ENCODE results near the gene KHK.

The KHK gene

DNA sequence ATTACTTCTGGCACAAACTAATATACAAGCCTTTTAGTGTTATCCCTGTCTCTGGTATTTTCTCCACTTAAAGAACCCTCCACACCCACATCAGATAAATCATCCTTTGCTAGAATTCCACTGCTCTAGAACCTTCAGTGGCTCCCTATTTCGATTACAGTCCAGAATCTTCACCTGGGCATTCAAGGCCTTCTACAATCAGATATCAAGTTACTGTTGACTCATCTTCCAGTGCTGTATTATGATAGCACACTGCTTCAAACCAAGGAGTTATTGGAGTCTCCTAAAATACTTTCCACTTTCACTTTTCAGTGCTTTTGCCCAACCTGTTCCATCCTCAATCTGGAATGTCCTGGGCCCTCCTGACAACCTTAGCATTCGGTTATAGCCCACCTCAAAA is 28.9 kb downstream of the KHK start:
- ChIA-PET POLR2A (no interaction called here), CTCF (interaction anchor here (0.7 kb wide), 1 partner anchor 55 kb away, joined by 6 read pairs; no protein-coding TSS in a partner anchor)
- no peak overlapping the region for H3K4me3 ChIP-seq (ENCODE audit: low read depth, low read length)
- H3K27ac ChIP-seq (ENCODE audit: extremely low read depth, low read depth, low read length): no peak overlapping the region
- no peaks in the 10 kb centered on the region for H3K4me1 ChIP-seq (ENCODE audit: control insufficient read depth, insufficient read depth, low read length)
- H3K36me3 ChIP-seq (ENCODE audit: control insufficient read depth in 2 of 2, insufficient read depth in 1 of 2, low read length in 2 of 2): no peaks in the 10 kb centered on the region
- TF ChIP-seq ZNF426 (tag by site-specific recombination; IDR thresholded peaks at IDR 0.05) (no peak), ZBTB21 (tag by site-specific recombination; IDR thresholded peaks at IDR 0.05) (no peak), PRDM1 (tag by site-specific recombination; IDR thresholded peaks at IDR 0.05) (peak; percentile 28; the same call in 1 of the 2 replicates), ZNF366 (tag by site-specific recombination; conservative IDR thresholded peaks at IDR 0.05) (0 out of 2 replicates have a peak, but pooled peaks have one; percentile 31), BCL11B (tag by site-specific recombination; IDR thresholded peaks at IDR 0.05; ENCODE audit: low read depth) (no peak), ZNF16 (tag by site-specific recombination; IDR thresholded peaks at IDR 0.05; ENCODE audit: low read depth) (peak; percentile 91)
- TF ChIP-seq, protein P1, sequence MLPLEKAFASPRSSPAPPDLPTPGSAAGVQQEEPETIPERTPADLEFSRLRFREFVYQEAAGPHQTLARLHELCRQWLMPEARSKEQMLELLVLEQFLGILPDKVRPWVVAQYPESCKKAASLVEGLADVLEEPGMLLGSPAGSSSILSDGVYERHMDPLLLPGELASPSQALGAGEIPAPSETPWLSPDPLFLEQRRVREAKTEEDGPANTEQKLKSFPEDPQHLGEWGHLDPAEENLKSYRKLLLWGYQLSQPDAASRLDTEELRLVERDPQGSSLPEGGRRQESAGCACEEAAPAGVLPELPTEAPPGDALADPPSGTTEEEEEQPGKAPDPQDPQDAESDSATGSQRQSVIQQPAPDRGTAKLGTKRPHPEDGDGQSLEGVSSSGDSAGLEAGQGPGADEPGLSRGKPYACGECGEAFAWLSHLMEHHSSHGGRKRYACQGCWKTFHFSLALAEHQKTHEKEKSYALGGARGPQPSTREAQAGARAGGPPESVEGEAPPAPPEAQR (tag by site-specific recombination; IDR thresholded peaks at IDR 0.05): no peak
- TF ChIP-seq, protein P2, sequence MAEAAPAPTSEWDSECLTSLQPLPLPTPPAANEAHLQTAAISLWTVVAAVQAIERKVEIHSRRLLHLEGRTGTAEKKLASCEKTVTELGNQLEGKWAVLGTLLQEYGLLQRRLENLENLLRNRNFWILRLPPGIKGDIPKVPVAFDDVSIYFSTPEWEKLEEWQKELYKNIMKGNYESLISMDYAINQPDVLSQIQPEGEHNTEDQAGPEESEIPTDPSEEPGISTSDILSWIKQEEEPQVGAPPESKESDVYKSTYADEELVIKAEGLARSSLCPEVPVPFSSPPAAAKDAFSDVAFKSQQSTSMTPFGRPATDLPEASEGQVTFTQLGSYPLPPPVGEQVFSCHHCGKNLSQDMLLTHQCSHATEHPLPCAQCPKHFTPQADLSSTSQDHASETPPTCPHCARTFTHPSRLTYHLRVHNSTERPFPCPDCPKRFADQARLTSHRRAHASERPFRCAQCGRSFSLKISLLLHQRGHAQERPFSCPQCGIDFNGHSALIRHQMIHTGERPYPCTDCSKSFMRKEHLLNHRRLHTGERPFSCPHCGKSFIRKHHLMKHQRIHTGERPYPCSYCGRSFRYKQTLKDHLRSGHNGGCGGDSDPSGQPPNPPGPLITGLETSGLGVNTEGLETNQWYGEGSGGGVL (tag by site-specific recombination; IDR thresholded peaks at IDR 0.05): peak; percentile 39; the same call in 1 of the 2 replicates
- H3K9me3 ChIP-seq (ENCODE audit: control insufficient read depth, insufficient read depth, low read depth, low read length): no peaks in the 10 kb centered on the region

DNA sequence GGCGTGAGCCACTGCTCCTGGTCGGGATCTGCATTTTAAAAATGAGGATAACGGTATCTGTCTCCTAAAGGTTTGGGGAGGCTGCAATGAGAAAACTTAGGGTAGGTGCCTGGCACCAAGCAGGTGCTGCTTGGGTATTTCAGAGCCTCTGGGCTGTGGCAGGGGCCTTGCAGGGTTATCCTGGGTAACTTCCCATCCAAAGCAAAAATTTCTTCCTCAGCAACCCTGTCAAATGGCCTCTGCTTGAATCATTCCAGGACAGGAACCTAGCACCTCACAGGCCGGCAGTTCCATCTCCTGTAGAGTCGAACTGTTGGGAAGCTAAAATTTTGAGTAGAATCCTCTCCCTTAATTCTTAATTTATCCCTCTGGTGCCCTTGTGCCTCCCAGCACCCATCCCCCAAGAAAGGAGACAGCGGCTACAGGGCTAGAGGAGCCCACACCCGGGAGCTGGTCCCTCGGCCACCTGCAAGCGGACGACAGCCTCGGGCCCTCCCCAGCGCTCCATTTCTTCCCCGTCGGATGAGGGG is 31.5 kb downstream of the KHK start:
- Histone ChIP-seq H3K36me3 (ENCODE audit: control insufficient read depth in 2 of 2, insufficient read depth in 1 of 2, low read length in 2 of 2) (no peaks in the 10 kb centered on the region), H3K9me3 (ENCODE audit: control insufficient read depth, insufficient read depth, low read depth, low read length) (no peaks in the 10 kb centered on the region), H3K4me3 (ENCODE audit: low read depth, low read length) (peak overlapping the region; percentile 34; the same call in 1 of the 2 replicates), H3K4me1 (ENCODE audit: control insufficient read depth, insufficient read depth, low read length) (no peaks in the 10 kb centered on the region), H3K27ac (ENCODE audit: extremely low read depth, low read depth, low read length) (peak overlapping the region; percentile 67; the same call in 1 of the 2 replicates)
- TF ChIP-seq ZNF335 (tag by site-specific recombination; conservative IDR thresholded peaks at IDR 0.05) (peak; percentile 32; the same call in 1 of the 2 replicates), ZBTB17 (tag by site-specific recombination; IDR thresholded peaks at IDR 0.05) (0 out of 2 replicates have a peak, but pooled peaks have one; percentile 17), HOXC10 (CRISPR knock-in tag; IDR thresholded peaks at IDR 0.05) (no peak), ZNF146 (tag by site-specific recombination; IDR thresholded peaks at IDR 0.05) (no peak), ZEB2 (tag by site-specific recombination; IDR thresholded peaks at IDR 0.05) (0 out of 2 replicates have a peak, but pooled peaks have one; percentile 17)
- ChIA-PET POLR2A (no interaction called here), CTCF (interaction anchor here (0.8 kb wide), 1 partner anchor 73 kb away, joined by 3 read pairs; no protein-coding TSS in a partner anchor)

DNA sequence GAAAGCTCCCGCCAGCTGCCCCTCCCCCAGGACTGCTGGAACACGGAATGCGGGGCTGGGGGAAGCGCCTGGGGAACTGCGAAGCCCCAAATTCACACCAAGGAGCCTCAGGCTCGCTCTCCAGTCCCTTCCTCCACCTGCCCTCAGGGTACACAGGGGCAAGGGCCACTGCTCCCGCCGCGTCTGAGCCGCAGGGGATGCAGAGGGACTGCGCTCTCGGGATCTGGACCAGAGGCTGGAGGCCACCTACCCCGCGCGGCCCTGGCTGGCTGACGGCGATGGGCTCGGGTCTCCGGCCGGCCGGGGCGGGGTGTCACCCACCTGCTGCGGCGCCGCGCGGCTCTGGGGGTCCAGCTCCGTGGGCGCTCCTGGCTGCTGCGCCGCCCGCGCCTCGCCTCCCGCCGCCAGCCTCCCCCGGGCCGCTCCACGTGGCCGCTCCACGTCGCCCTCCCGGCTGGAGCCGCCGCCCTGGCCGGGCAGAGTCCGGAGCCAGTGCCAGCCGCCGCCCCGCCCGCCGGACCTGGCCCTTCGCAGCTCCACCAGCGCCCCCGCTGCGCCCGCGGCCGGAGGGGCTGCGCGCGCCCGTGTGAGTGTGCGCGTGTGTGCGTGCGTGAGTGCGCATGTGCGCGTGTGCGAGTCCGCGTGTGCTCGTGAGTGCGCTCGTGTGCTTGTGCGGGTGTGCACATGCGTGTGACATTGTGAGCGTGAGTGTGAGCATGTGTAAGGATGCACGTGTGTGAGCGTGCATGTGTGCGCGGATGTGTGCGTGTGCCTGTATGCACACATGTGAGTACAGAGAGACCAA is 32.2 kb downstream of the KHK start, which contains the start of gene CGREF1:
CGREF1 (minus strand) TSS at position 604 of the 805 bp plus-strand sequence. CDS start 14,762 bp downstream, outside the sequence.
- Histone ChIP-seq H3K4me3 (ENCODE audit: low read depth, low read length) (peak within 1 kb of the TSS; percentile 34), H3K4me1 (ENCODE audit: control insufficient read depth, insufficient read depth, low read length) (no peaks in the 10 kb centered on the region), H3K9me3 (ENCODE audit: control insufficient read depth, insufficient read depth, low read depth, low read length) (no peaks in the 10 kb centered on the region), H3K27ac (ENCODE audit: extremely low read depth, low read depth, low read length) (peak within 1 kb of the TSS; percentile 67; the same call in 1 of the 2 replicates), H3K36me3 (ENCODE audit: control insufficient read depth in 2 of 2, insufficient read depth in 1 of 2, low read length in 2 of 2) (no peaks in the 10 kb centered on the region)
- ChIA-PET POLR2A (no interaction called here), CTCF (interaction anchor here (0.6 to 0.8 kb wide), 2 partner anchors 32 to 73 kb away, joined by 3 read pairs; no protein-coding TSS in a partner anchor)
- TF ChIP-seq ZNF777 (tag by site-specific recombination; IDR thresholded peaks at IDR 0.05; ENCODE audit: borderline replicate concordance) (peak; percentile 49; the same call in 1 of the 2 replicates), ZNF37A (tag by site-specific recombination; IDR thresholded peaks at IDR 0.05) (no peak), ZBTB7A (tag by site-specific recombination; IDR thresholded peaks at IDR 0.05; ENCODE audit: low read depth) (no peak), ZNF292 (tag by site-specific recombination; IDR thresholded peaks at IDR 0.05; ENCODE audit: borderline replicate concordance, low read depth) (no peak), OSR2 (tag by site-specific recombination; IDR thresholded peaks at IDR 0.05) (no peak), GLIS2 (tag by site-specific recombination; IDR thresholded peaks at IDR 0.05) (peak; percentile 59), OVOL3 (tag by site-specific recombination; IDR thresholded peaks at IDR 0.05) (no peak)
- TF ChIP-seq, protein P3, sequence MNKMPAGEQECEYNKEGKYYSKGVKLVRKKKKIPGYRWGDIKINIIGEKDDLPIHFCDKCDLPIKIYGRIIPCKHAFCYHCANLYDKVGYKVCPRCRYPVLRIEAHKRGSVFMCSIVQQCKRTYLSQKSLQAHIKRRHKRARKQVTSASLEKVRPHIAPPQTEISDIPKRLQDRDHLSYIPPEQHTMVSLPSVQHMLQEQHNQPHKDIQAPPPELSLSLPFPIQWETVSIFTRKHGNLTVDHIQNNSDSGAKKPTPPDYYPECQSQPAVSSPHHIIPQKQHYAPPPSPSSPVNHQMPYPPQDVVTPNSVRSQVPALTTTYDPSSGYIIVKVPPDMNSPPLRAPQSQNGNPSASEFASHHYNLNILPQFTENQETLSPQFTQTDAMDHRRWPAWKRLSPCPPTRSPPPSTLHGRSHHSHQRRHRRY (tag by site-specific recombination; IDR thresholded peaks at IDR 0.05): no peak
- TF ChIP-seq, protein P4, sequence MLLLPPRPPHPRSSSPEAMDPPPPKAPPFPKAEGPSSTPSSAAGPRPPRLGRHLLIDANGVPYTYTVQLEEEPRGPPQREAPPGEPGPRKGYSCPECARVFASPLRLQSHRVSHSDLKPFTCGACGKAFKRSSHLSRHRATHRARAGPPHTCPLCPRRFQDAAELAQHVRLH (tag by site-specific recombination; IDR thresholded peaks at IDR 0.05): no peak
